B cell (primary cell): ENCODE results near the gene NTRK2. TPM values are rescaled to one million over a fixed set of nuclear protein-coding genes. Genes with fewer than 3 reads are reported as not detected.
"Not testable (repeated sequence)": the region's sequence is repeated elsewhere in the genome, so short reads cannot be mapped to it uniquely, and the experiment has no call there.

Source experiments
- ATAC-seq: fragments of 200-7000 bp; cut with Tn5 transposase; one replicate; pipeline ENCODE4 v1.10.0; 2021; ENCODE audit warnings: low read depth, mild to moderate bottlenecking, moderate number of reproducible peaks, moderate library complexity
- CTCF ChIA-PET: fragments of 350-600 bp; sonication (Branson Sonifier 250); formaldehyde crosslinking; loops from one replicate; lab custom pipeline; 2021; ENCODE audit warnings: antibody characterized with exemption, inconsistent platforms; lab: Charles Lee
- POLR2A ChIA-PET: fragments of 350-600 bp; sonication (Branson Sonifier 250); formaldehyde crosslinking; loops from one replicate; lab custom pipeline; 2021; ENCODE audit warnings: antibody characterized with exemption; lab: Charles Lee
- DNase-seq: peaks from one replicate; pipeline ENCODE4 v3.0.0; 2013
- H2AFZ ChIP-seq: 2 replicates; pipeline ENCODE4 v1.6.1; 2012; ENCODE audit warnings: mild to moderate bottlenecking, low read depth, low read length; ENCODE audit not compliant: insufficient read depth, poor library complexity, severe bottlenecking
- H3K27ac ChIP-seq, 2 donors: 1 replicate in 1 of 2; 2 replicates in 1 of 2; pipeline ENCODE4 v1.5.1; 2012 to 2013; ENCODE audit warnings: low read length in 2 of 2, mild to moderate bottlenecking in 2 of 2, moderate library complexity in 1 of 2
- H3K27me3 ChIP-seq, 4 experiments: fragments of 200-600 bp in 1 of 4; sonication (generic) in 1 of 4; replicated peaks in 1 of 4; 1 replicate in 2 of 4; 2 replicates in 2 of 4; pipeline versions ENCODE4 v1.6.1 to v1.7.0; 2013 to 2016; ENCODE audit warnings: low read length in 3 of 4, mild to moderate bottlenecking in 2 of 4, mixed read lengths in 1 of 4, moderate library complexity in 1 of 4; ENCODE audit not compliant: insufficient read depth in 4 of 4, control insufficient read depth in 3 of 4; ENCODE audit errors: control extremely low read depth in 1 of 4
- H3K36me3 ChIP-seq, 2 experiments: replicated peaks in 1 of 2; 1 replicate in 1 of 2; 2 replicates in 1 of 2; pipeline versions ENCODE4 v1.6.1 to v1.7.1; 2013; ENCODE audit warnings: low read length in 1 of 2; ENCODE audit not compliant: insufficient read depth in 2 of 2, control insufficient read depth in 1 of 2; ENCODE audit errors: control extremely low read depth in 1 of 2, extremely low read depth in 1 of 2
- H3K4me1 ChIP-seq, 2 donors: fragments of 200-600 bp in 1 of 2; sonication (generic) in 1 of 2; 1 replicate in 1 of 2; 2 replicates in 1 of 2; pipeline versions ENCODE4 v1.5.1 to v1.6.1; 2013 to 2017; ENCODE audit warnings: low read length in 2 of 2; ENCODE audit not compliant: control insufficient read depth in 2 of 2, insufficient read depth in 2 of 2
- H3K4me2 ChIP-seq: replicated peaks from 2 replicates; pipeline ENCODE3; 2012; ENCODE audit warnings: mild to moderate bottlenecking, low read depth, low read length; ENCODE audit not compliant: poor library complexity, severe bottlenecking
- H3K4me3 ChIP-seq, 5 experiments: fragments of 200-600 bp in 1 of 5; sonication (generic) in 1 of 5; 1 replicate in 3 of 5; 2 replicates in 2 of 5; pipeline versions ENCODE4 v1.5.1 to v1.7.0; 2011 to 2016; ENCODE audit warnings: low read length in 4 of 5, mild to moderate bottlenecking in 4 of 5, low read depth in 2 of 5, control low read depth in 1 of 5, moderate library complexity in 1 of 5; ENCODE audit not compliant: insufficient read depth in 1 of 5; ENCODE audit errors: control extremely low read depth in 1 of 5, extremely low read depth in 1 of 5
- H3K79me2 ChIP-seq: fragments of 200-600 bp; sonication (generic); one replicate; pipeline ENCODE4 v1.6.0; 2016; ENCODE audit warnings: low read length; ENCODE audit not compliant: control insufficient read depth, insufficient read depth
- H3K9ac ChIP-seq: fragments of 200-600 bp; sonication (generic); 2 replicates; pipeline ENCODE4 v1.6.1; 2017; ENCODE audit warnings: mild to moderate bottlenecking, low read length, moderate library complexity
- H3K9me3 ChIP-seq, 3 donors: one replicate each; pipeline versions ENCODE4 v1.6.1 to v1.7.1; 2013; ENCODE audit warnings: low read length in 2 of 3; ENCODE audit not compliant: control insufficient read depth in 2 of 3, insufficient read depth in 1 of 3; ENCODE audit errors: control extremely low read depth in 1 of 3
- H4K20me1 ChIP-seq: 2 replicates; pipeline ENCODE4 v1.6.0; 2012; ENCODE audit warnings: mild to moderate bottlenecking, low read length; ENCODE audit not compliant: insufficient read depth, control insufficient read depth, poor library complexity, severe bottlenecking
- H3K27ac Mint-ChIP-seq: one replicate; pipeline ENCODE4 v1.8.0; 2021; ENCODE audit warnings: mixed read lengths
- H3K27me3 Mint-ChIP-seq: one replicate; pipeline ENCODE4 v1.8.0; 2021; ENCODE audit warnings: mixed read lengths
- H3K4me1 Mint-ChIP-seq: one replicate; pipeline ENCODE4 v1.8.0; 2021; ENCODE audit warnings: mixed read lengths
- H3K4me3 Mint-ChIP-seq: one replicate; pipeline ENCODE4 v1.8.0; 2021; ENCODE audit warnings: mixed read lengths
- H3K9me3 Mint-ChIP-seq: one replicate; pipeline ENCODE4 v1.8.0; 2022; ENCODE audit warnings: mixed read lengths; ENCODE audit not compliant: insufficient read depth
- EZH2 ChIP-seq: IDR thresholded peaks from 2 replicates; pipeline ENCODE4 v1.6.1; 2012; ENCODE audit warnings: borderline replicate concordance, low read depth, mild to moderate bottlenecking, moderate library complexity, low read length; ENCODE audit not compliant: insufficient read depth, poor library complexity, severe bottlenecking
- WGBS: methylation state at CpG from one replicate; pipeline ENCODE4 v1.1.5; 2013; ENCODE audit warnings: missing lambda C conversion rate; ENCODE audit not compliant: insufficient coverage; 5-methylcytosine and 5-hydroxymethylcytosine counted together
- intact Hi-C: fragments of 100-400 bp; cut with micrococcal nuclease; formaldehyde crosslinking; loops from one replicate; pipeline ENCODE4 v1.10.0; 2022
- polyA plus RNA-seq: library from polyadenylated mRNA; depleted of rRNA; stranded (reverse); fragments of >200 nt; gene quantifications from 2 replicates; pipeline ENCODE4 v1.2.3, GENCODE V29; 2012
- total RNA-seq, 2 donors: library from RNA; stranded (reverse); fragments of 120-200 nt in 1 of 2; gene quantifications; 1 replicate in 1 of 2; 2 replicates in 1 of 2; pipeline versions ENCODE4 v1.2.3 to v1.2.4, GENCODE V29; 2013 to 2022
- TF ChIP-seq, protein P1 (sequence below): fragments of 200-600 bp; IDR thresholded peaks from one replicate; pipeline ENCODE4 v1.8.0; 2022; ENCODE audit warnings: antibody characterized with exemption, mild to moderate bottlenecking

The NTRK2 gene
- total and polyA plus RNA-seq, 2 donors (not counting 1 experiment from before 2014, with no cell fraction given): 0.03 to 0.10 TPM

DNA sequence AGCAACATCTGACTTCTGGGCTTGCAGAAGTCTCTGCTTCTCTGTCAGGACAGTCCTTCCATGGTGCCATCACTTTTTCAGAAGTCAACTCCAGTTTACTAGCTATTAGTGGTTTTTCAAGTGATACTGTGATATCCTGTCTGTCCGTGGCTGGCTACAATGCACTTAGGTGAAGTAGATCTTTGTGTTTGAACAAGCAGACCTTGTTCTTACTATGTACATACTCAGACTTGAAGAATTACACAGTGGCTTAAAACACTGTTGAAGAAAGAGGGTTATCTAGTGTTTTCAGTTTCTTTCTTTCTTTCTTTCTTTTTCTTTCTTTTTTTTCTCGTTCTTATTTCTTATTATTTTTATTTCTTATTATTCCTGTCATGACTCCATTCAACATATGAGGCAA lies 228.7 kb downstream of the NTRK2 start:
- no peak overlapping the region for H3K27ac Mint-ChIP-seq
- POLR2A ChIA-PET: no interaction called here
- H3K9me3 Mint-ChIP-seq: peaks cover 3% of the 10 kb centered on the region
- peaks cover 5% of the 10 kb centered on the region for H3K27me3 Mint-ChIP-seq
- intact Hi-C loops: no loop called here
- Histone ChIP-seq H4K20me1 (no peaks in the 10 kb centered on the region), H3K4me3 (no peak overlapping the region), H2AFZ (no peak overlapping the region), H3K4me1 (no peaks in the 10 kb centered on the region), H3K27ac (no peak overlapping the region), H3K36me3 (no peaks in the 10 kb centered on the region), H3K9me3 (no peaks in the 10 kb centered on the region), H3K9ac (no peak overlapping the region), H3K79me2 (no peaks in the 10 kb centered on the region), H3K27me3 (no peaks in the 10 kb centered on the region), H3K4me2 (no peak overlapping the region)
- TF ChIP-seq, protein P1, sequence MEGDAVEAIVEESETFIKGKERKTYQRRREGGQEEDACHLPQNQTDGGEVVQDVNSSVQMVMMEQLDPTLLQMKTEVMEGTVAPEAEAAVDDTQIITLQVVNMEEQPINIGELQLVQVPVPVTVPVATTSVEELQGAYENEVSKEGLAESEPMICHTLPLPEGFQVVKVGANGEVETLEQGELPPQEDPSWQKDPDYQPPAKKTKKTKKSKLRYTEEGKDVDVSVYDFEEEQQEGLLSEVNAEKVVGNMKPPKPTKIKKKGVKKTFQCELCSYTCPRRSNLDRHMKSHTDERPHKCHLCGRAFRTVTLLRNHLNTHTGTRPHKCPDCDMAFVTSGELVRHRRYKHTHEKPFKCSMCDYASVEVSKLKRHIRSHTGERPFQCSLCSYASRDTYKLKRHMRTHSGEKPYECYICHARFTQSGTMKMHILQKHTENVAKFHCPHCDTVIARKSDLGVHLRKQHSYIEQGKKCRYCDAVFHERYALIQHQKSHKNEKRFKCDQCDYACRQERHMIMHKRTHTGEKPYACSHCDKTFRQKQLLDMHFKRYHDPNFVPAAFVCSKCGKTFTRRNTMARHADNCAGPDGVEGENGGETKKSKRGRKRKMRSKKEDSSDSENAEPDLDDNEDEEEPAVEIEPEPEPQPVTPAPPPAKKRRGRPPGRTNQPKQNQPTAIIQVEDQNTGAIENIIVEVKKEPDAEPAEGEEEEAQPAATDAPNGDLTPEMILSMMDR: no peak
- no peak for TF ChIP-seq EZH2
- no peaks in the 10 kb centered on the region for H3K4me1 Mint-ChIP-seq
- CTCF ChIA-PET: no interaction called here
- no peak for ATAC-seq
- no peak for DNase-seq
- no peak overlapping the region for H3K4me3 Mint-ChIP-seq
- no CpG with 5 or more reads among the region's 2 CpGs for WGBS

DNA sequence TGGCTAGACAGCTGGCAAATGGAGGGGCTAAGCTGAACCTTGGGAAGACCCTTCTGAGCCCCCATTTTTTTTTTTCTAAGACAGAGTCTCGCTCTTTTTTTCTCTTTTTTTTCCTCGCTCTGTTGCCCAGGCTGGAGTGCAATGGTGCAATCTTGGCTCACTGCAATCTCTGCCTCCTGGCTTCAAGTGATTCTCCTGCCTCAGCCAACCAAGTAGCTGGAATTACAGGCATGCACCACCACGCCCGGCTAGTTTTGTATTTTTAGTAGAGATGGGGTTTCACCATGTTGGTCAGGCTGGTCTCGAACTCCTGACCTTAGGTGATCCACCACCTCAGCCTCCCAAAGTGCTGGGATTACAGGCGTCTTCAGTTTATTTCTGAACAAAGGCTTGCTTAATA lies 229.1 kb downstream of the NTRK2 start:
- CTCF ChIA-PET, H3K79me2 ChIP-seq, H3K27me3 ChIP-seq, ATAC-seq, H3K4me3 Mint-ChIP-seq, H3K27ac ChIP-seq, POLR2A ChIA-PET, H2AFZ ChIP-seq, H3K36me3 ChIP-seq, H3K27me3 Mint-ChIP-seq, H3K9ac ChIP-seq, H3K9me3 ChIP-seq, H3K9me3 Mint-ChIP-seq, H3K4me1 ChIP-seq, H3K4me2 ChIP-seq, DNase-seq, H4K20me1 ChIP-seq, intact Hi-C loops, H3K4me1 Mint-ChIP-seq, H3K27ac Mint-ChIP-seq, H3K4me3 ChIP-seq: not testable (repeated sequence)
- WGBS: 82% methylated on average over 2 of the region's 6 CpGs
